T-helper 2 cell treated with Interferon-gamma antibody and Interleukin-4, amounts not matched to agents 5 μg/mL and 100 μg/mL, for 36 hours (primary cell): Measurements from ENCODE around the gene STARD3NL.

Experiments used
- DNase-seq: peaks from one replicate; pipeline ENCODE4 v3.0.0; 2021; ENCODE audit warnings: low spot score
- H3K27ac Mint-ChIP-seq: one replicate; pipeline ENCODE4 v1.8.0; 2021; ENCODE audit warnings: mild to moderate bottlenecking, mixed read lengths
- H3K27me3 Mint-ChIP-seq: one replicate; pipeline ENCODE4 v1.8.0; 2021; ENCODE audit warnings: low read depth, mixed read lengths
- H3K36me3 Mint-ChIP-seq: one replicate; pipeline ENCODE4 v1.8.0; 2021; ENCODE audit warnings: low read depth, mixed read lengths
- H3K4me1 Mint-ChIP-seq: one replicate; pipeline ENCODE4 v1.8.0; 2021; ENCODE audit warnings: low read depth, mixed read lengths
- H3K4me3 Mint-ChIP-seq: one replicate; pipeline ENCODE4 v1.8.0; 2022; ENCODE audit warnings: mild to moderate bottlenecking, moderate library complexity, mixed read lengths
- H3K9me3 Mint-ChIP-seq: one replicate; pipeline ENCODE4 v1.8.0; 2021; ENCODE audit warnings: mixed read lengths

STARD3NL gene

GRCh38 chr7:38274486-38274885, 96.4 kb downstream of the STARD3NL start:
- no peaks in the 10 kb centered on the region for H3K27me3 Mint-ChIP-seq
- H3K9me3 Mint-ChIP-seq, result no peaks in the 10 kb centered on the region
- no peak overlapping the region for H3K4me3 Mint-ChIP-seq
- no peaks in the 10 kb centered on the region for H3K36me3 Mint-ChIP-seq
- no peak overlapping the region for H3K27ac Mint-ChIP-seq
- no peaks in the 10 kb centered on the region for H3K4me1 Mint-ChIP-seq
- no peak for DNase-seq

GRCh38 chr7:38274927-38275620, 97.0 kb downstream of the STARD3NL start:
- H3K4me3 Mint-ChIP-seq, result no peak overlapping the region
- H3K27ac Mint-ChIP-seq, result no peak overlapping the region
- H3K27me3 Mint-ChIP-seq, result no peaks in the 10 kb centered on the region
- DNase-seq, result no peak
- no peaks in the 10 kb centered on the region for H3K36me3 Mint-ChIP-seq
- no peaks in the 10 kb centered on the region for H3K9me3 Mint-ChIP-seq
- no peaks in the 10 kb centered on the region for H3K4me1 Mint-ChIP-seq

GRCh38 chr7:38276096-38276877, 98.2 kb downstream of the STARD3NL start:
- Mint-ChIP-seq H3K9me3 (no peaks in the 10 kb centered on the region), H3K27ac (no peak overlapping the region), H3K4me3 (peak overlapping the region; percentile 36), H3K27me3 (no peaks in the 10 kb centered on the region), H3K36me3 (no peaks in the 10 kb centered on the region), H3K4me1 (no peaks in the 10 kb centered on the region)
- DNase-seq, result no peak

- Mint-ChIP-seq H3K27me3 (no peaks in the 10 kb centered on the region), H3K4me3 (no peak overlapping the region), H3K4me1 (no peaks in the 10 kb centered on the region), H3K36me3 (no peaks in the 10 kb centered on the region), H3K9me3 (no peaks in the 10 kb centered on the region), H3K27ac (no peak overlapping the region)
- no peak for DNase-seq
Observed at GRCh38 chr7:38280000-38280399, 102.0 kb downstream of the STARD3NL start.
